Measurements from ENCODE around the gene SELENOM. TPM values are rescaled to one million over a fixed set of nuclear protein-coding genes. Genes with fewer than 3 reads are reported as not detected.
A peak's percentile ranks its signal among the peaks of the same experiment; 100 is the strongest.

Gene SELENOM
- total RNA-seq, 1 donor from 2014 or later = 1,262 TPM

DNA sequence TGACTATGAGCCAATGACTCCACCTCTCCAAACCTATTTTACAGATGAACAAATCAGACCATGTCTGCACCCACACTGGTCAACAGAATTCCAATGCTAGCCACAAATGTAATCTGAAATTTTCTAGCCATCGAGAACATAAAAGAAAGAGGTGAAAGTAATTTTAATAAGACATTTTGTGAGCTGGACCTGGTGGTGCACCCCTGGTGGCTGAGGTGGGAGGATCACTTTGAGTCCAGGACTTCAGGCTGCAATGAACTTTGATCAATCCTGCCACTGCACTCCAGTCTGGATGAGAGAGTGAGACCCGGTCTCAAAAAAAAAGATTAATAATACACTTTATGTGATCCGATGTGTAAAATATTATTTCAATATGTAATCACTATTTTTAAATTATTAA is 43.2 kb upstream of the SELENOM start:
- Histone ChIP-seq H3K27me3 (no peaks in the 10 kb centered on the region), H3K27ac (no peak overlapping the region), H3K4me3 (no peak overlapping the region), H3K4me1 (peaks cover 8 to 22% of the 10 kb centered on the region in 2 donors), H3K9me3 (no peaks in the 10 kb centered on the region), H3K36me3 (no peaks in the 10 kb centered on the region)
- no peak for DNase-seq (ENCODE audit: low spot score in 2 of 2)
- intact Hi-C loops (cut with DNase I) = no loop called here
- no peak for TF ChIP-seq CTCF (IDR thresholded peaks at IDR 0.05)

DNA sequence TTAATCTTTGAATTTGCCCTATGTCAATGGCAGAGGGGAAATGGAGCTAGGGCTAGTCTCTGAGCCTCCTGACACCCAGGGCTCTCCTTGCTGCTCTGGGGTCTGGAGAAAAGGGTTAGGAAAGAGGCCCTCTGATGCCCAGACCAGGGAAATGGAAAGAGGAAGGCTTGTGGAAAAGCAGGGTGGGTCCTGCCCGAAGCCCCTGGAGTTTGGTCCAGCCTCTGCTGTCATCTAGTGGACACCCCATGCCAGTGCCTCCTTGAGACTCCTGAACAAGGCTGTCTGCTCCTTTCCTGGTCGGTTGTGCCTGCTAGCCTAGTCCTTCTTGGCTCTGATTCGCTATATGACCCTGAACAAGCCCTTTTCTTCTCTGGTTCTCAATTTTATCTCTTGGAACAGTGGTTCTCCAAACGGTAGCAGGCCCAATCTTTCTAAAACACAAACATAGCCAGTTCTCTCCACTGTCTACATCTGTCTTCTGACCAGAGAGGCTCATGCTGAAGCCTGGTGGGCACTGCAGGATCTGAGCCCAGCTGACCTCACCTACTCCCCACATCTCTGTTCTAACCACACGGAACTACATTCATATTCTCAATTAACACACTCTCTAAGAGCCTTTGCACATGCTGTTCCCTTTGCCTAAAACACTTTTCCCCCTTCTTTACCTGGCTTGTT is 41.7 kb upstream of the SELENOM start:
- H3K27me3 ChIP-seq = no peaks in the 10 kb centered on the region
- no peaks in the 10 kb centered on the region for H3K9me3 ChIP-seq
- H3K4me1 ChIP-seq = peaks cover 5 to 13% of the 10 kb centered on the region in 2 donors
- DNase-seq (ENCODE audit: low spot score in 2 of 2) = peak in 1 of 2 donors; percentile 87
- intact Hi-C loops (cut with DNase I) = loop anchor here (1.0 to 5.0 kb wide), 6 partner anchors 42 to 514 kb away; partner anchors contain the start of genes SELENOM, SLC35E4 and SMTN
- no peaks in the 10 kb centered on the region for H3K36me3 ChIP-seq
- H3K4me3 ChIP-seq = no peak overlapping the region
- H3K27ac ChIP-seq = peak overlapping the region; percentile 71 to 81
- TF ChIP-seq CTCF (IDR thresholded peaks at IDR 0.05) = peak; percentile 90 to 93 (median 90)

GRCh38 chr22:31148488-31148887 is 41.1 kb upstream of the SELENOM start:
- intact Hi-C loops (cut with DNase I) = loop anchor here (2.0 to 5.0 kb wide), 4 partner anchors 68 to 514 kb away; partner anchors contain the start of genes SLC35E4 and SMTN
- no peak for TF ChIP-seq CTCF (IDR thresholded peaks at IDR 0.05)
- H3K27ac ChIP-seq = peak overlapping the region; percentile 71 to 81
- no peaks in the 10 kb centered on the region for H3K36me3 ChIP-seq
- no peaks in the 10 kb centered on the region for H3K9me3 ChIP-seq
- no peaks in the 10 kb centered on the region for H3K27me3 ChIP-seq
- peaks cover 5 to 10% of the 10 kb centered on the region in 2 donors for H3K4me1 ChIP-seq
- DNase-seq (ENCODE audit: low spot score in 2 of 2) = no peak
- H3K4me3 ChIP-seq = no peak overlapping the region

- Histone ChIP-seq H3K4me1 (peaks cover 5 to 21% of the 10 kb centered on the region in 2 donors), H3K4me3 (no peak overlapping the region), H3K36me3 (no peaks in the 10 kb centered on the region), H3K27me3 (no peaks in the 10 kb centered on the region), H3K27ac (no peak overlapping the region), H3K9me3 (no peaks in the 10 kb centered on the region)
- TF ChIP-seq CTCF (IDR thresholded peaks at IDR 0.05) = no peak
- intact Hi-C loops (cut with DNase I) = no loop called here
- no peak for DNase-seq (ENCODE audit: low spot score in 2 of 2)
Measured at GRCh38 chr22:31144223-31144622, 36.9 kb upstream of the SELENOM start.

DNA sequence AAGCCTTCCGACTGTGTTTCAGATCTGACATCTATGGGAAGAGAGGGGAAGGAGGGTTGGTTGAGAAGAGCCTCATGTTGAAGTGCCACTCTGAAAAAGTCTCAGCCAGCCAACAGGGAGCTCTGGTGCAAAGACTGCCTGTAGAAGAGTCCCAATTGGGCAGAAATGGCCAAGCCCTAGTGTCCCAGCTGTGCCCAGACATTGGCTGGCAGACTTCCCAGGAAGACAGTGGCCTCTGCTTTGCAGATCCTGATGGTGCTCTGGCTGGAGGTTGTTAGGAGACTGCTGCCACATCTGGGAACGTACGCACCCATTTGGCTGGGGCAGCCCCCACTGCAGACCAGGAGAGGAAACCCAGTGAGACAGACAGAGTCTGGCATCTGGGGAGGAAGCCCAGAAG is 36.2 kb upstream of the SELENOM start:
- TF ChIP-seq CTCF (IDR thresholded peaks at IDR 0.05) = no peak
- Histone ChIP-seq H3K27me3 (no peaks in the 10 kb centered on the region), H3K4me3 (no peak overlapping the region), H3K9me3 (no peaks in the 10 kb centered on the region), H3K36me3 (no peaks in the 10 kb centered on the region), H3K4me1 (peaks cover under 1 to 16% of the 10 kb centered on the region in 2 donors), H3K27ac (no peak overlapping the region)
- DNase-seq (ENCODE audit: low spot score in 2 of 2) = no peak
- intact Hi-C loops (cut with DNase I) = no loop called here
